Limb (tissue), 2 donors: ENCODE results near the gene ITGAD.
"Not testable (repeated sequence)": the region's sequence is repeated elsewhere in the genome, so short reads cannot be mapped to it uniquely, and the experiment has no call there.

Experiments used
- DNase-seq, 2 donors: peaks; one replicate each; pipeline ENCODE4 v3.0.0-alpha.2; 2016; ENCODE audit errors: extremely low spot score in 2 of 2

ITGAD gene

DNA sequence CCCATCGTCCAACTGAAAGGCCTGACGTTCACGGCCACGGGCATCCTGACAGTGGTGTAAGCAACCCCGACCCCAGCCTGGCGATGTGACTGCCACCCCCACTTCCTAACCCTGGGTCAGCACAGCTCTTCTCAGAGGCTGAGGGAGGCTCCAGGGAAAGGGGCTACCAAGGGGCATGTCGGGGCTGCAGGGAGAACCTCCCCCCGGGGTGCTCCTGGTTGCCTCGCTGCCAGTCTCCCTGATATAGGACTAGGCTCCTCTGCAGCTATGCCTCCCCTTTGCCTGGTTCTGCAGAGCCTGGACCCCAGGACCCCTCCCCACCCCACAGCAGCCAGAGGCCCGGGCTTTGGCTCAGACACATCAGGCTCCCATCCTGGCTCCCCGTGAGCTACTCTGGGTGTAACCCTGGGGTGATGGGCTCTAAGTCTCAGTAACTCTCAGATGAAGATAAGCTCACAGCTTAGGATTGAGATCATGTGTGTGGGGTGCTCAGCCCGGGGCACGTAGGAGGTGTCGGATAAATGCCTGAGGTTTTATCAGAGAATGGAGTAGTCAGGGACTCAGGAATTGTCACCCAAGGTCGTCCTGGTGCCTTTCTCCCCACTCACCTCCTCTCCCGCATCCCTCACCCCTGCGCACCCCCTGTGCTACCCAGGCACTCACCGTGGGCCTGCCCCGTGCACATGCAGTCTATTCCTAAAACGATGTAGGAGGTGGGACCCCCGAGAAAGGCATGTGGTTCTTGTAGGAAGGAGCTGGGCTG is 10.6 kb downstream of the ITGAD start:
- no peak for DNase-seq

- no peak for DNase-seq
Measured at GRCh38 chr16:31404353-31405064, 11.4 kb downstream of the ITGAD start.

GRCh38 chr16:31407406-31407805 is 14.3 kb downstream of the ITGAD start:
- no peak for DNase-seq

DNA sequence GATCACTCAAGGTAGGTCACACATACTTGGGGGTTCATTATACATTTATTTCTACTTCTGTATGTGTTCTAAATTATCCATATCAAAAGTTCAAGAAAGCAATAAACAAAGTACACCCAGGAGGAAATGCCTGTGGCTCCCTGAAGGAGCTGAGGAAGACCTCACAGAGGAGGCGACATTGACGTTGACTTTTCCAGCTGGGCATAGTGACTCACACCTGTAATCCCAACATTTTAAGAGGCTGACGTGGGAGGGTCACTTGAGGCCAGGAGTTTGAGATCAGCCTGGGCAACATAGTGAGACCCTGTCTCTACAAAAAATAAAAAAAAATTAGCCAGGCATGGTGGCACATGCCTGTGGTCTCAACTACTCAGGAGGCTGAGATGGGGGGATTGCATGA is 16.3 kb downstream of the ITGAD start:
- DNase-seq = no peak

DNA sequence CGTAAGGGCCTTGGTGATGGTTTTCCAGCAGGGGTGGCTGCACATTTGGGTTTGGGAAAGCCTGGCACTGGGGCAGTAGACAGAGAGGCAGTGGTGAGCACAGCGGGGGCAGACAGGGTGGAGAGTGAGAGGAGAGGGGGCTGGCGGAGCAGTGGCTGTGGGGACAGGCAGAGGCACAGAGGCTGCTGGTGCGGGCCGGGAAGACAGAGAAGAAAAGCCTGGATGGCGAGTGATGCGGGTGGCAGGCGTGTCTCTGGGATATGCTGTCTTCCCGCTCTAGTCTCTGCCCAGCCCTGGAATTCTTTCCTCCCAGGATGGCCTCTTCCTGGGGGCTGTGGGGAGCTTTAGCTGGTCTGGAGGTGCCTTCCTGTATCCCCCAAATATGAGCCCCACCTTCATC is 16.9 kb downstream of the ITGAD start:
- no peak for DNase-seq

GRCh38 chr16:31411024-31411844 is 18.1 kb downstream of the ITGAD start:
- DNase-seq = no peak

DNA sequence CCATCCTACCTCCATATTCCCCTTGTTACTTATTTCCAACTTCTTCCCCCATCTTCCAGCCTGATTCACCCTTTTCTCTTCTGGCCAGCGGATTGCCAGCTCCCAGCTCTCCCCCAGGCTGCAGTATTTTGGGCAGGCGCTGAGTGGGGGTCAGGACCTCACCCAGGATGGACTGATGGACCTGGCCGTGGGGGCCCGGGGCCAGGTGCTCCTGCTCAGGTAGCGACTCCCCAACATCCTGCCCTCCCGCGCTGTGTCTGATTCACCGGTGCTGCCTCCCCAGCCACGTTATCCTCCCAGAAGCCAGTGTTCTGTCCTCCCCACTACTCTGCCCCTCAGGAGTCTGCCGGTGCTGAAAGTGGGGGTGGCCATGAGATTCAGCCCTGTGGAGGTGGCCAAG is 19.6 kb downstream of the ITGAD start:
- DNase-seq = no peak

GRCh38 chr16:31413381-31413780 is 20.2 kb downstream of the ITGAD start:
- DNase-seq = no peak

DNA sequence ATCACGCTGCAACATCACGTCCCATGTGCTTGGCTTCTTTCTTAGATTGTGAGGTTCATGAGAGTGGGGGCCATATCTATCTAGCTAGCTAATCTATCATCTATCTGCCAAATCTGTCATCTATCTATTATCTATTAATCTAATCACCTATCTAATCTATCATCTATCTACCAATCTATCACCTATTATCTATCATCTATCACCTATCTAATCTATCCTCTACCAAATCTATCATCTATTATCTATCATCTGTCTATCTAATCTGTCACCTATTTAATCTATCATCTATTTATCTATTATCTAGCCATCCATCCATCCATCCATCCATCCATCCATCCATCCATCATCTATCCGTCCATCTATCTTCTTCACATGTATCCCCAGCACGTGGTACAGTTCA is 20.8 kb downstream of the ITGAD start:
- no peak for DNase-seq

DNA sequence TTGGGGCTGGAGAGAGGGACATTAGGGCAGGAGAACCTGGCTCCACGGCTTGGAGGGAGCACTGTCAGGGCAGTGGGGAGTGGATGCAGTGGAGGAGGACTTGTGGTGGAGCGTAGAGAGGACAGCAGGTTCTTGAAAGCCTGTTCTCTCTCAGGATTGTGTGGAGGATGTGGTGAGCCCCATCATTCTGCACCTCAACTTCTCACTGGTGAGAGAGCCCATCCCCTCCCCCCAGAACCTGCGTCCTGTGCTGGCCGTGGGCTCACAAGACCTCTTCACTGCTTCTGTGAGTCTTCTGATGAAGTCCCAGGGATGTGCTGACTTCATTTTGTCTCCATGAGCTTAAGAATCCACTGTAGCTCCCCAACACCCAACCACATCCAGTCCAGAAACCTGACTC is 21.6 kb downstream of the ITGAD start:
- DNase-seq = no peak

DNA sequence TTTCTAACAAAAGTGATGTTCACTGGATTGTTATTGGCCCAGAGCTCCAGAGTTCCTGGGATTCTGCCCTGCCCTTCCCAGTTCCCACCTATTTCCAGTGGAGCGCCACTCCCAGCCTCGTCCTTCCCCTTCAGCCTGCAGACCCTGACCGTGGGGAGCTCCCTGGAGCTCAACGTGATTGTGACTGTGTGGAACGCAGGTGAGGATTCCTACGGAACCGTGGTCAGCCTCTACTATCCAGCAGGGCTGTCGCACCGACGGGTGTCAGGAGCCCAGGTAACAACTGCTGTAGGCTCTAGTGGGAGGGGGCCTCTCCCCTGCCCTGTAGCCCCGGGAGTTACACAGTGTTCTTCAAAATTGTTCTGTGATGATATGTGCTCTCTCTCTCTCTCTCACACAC is 23.2 kb downstream of the ITGAD start:
- DNase-seq = no peak

- not testable (repeated sequence) for DNase-seq
Measured at GRCh38 chr16:31417036-31417435, 23.9 kb downstream of the ITGAD start.

GRCh38 chr16:31417916-31418315 is 24.8 kb downstream of the ITGAD start:
- DNase-seq = no peak

DNA sequence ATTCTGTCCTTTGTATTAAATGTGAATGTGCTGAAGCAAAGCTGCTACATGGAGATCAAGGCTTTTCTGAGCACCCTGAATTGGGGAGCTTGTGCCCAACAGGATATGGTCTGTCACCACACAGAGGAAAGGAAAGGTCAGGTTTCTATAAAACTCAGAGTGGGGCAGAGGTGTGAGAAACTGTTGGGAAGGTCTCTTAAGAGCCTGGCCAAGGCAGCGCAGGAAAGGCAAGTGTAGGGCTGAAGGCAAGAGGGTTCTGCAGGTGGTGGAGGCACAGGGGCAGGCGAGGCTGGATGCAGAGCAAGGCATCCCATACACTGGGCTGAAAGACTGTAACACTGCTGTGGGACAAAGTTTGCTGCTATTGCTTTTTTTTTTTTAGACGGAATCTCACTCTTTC is 26.9 kb downstream of the ITGAD start:
- DNase-seq = no peak

DNA sequence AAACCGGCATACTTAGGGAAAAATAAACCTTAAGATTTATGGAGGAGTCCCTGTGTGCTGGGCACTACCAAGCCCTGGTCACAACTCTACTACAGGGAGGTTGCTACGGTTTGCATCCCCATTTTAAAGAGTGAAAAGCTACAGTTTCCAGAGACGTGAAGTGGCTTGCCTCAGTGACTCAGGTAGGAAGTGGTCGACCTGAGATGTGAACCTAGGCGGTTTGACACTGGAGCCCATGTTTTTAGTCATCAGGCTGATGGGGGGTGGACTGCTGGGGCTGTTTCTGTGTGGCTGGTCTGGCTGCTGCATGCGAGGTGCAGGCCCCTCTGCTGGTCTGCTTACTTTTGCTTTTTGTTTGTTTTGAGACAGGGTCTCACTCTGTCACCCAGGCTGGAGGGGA is 28.5 kb downstream of the ITGAD start:
- no peak for DNase-seq

DNA sequence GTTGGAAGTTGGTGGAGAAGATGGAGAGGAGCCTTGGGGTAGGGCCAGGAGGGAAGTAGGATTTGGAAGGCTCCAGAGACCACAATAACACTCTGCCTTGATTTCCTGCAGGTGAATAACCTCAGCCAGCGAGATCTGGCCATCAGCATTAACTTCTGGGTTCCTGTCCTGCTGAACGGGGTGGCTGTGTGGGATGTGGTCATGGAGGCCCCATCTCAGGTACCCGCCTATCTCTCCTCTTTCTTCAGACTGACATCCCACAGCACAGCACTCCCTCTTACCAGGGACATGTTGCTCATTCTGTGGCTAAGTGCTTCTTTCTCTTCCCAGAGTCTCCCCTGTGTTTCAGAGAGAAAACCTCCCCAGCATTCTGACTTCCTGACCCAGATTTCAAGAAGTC is 30.1 kb downstream of the ITGAD start:
- no peak for DNase-seq

GRCh38 chr16:31423801-31424200 is 30.7 kb downstream of the ITGAD start:
- no peak for DNase-seq

DNA sequence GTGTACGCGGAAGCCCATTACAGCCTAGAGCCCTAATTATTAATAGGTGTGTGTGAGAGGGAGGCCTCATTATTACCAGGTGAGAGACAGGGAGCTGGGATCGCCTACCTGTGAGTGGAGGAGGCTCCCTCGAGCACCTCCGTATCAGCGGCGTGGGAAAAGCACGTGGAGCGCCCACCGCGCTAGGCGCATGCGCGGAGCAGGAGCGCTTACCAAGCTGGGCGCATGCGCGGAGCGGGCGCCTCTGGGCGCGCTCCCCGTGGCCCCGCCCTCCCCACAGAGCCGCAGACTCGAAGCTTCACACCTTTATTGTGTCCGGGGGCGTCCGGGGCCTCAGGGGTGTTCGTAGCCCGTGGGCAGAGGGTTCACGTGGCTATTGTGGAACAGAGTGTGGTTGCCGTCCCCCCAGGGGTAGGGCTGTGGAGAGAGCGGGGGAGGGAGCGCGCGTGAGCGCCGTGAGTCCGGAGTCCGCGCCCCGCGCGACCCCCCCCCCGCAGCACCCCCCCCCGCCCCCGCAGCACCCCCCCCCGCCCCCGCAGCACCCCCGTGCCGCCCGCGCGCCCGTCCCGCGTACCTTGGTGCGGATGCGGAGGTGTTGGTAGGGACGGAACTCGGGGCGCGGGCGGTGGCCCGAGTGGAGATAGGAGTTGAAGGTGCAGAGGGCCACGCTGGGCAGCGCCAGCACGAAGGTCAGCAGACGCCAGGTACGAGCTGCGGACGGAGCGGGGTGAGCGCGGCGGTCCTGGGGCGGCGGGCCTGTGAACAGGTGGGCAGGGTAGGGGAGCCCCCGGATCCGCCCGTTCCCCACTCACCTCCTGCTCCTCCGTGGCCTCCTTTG is 34.5 kb downstream of the ITGAD start:
- peak; percentile 59 to 83 for DNase-seq

DNA sequence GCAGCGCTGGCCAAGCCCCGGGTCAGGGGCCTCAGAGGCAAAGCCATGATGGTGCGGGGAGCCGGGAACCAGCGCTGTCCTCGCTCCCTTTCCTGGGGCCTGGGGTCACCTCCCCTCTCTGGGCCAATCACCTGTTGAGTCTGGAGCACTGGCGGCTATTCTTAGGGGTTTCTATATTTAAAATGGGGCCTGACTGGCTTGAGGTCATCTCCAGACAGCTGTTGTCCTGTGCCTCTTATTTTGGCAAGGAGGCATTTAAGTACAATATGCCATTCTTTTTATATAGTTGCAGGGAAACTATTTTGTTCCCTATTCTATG is 35.1 kb downstream of the ITGAD start, which contains the start of gene COX6A2:
TSS of gene COX6A2 (minus strand) at position 82 of the 319 bp plus-strand sequence. CDS start at position 47, 35 bp downstream.
- peak in 1 of 2 donors; percentile 42 for DNase-seq

DNA sequence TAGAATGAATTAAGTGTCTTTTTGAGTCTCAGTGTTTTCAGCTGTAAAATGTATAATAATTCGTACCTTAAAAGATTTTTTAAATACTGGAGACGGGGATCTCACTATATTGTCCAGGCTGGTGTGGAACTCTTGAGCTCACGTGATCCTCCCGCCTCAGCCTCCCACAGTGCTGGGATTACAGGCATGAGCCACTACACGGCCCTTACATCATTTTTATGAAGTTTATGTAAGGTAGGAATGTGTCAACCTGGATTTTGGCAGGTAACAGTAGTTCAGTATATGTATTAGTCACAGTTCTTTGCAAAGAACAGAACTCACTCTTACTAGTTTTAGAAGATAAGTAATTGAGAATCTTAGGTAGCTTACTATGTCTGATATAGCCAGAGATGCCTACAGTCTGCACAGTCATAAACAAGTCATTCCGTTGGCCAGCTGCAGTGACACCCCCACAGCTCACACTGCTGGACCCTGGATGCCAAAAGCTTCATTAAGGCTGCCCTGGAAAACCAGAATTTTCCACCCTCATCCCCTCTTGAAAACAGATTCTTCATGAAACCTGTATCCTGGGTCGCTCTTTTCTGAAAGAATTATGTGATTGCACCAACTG is 35.6 kb downstream of the ITGAD start:
- DNase-seq = no peak

- no peak for DNase-seq
Measured at GRCh38 chr16:31429314-31429713, 36.2 kb downstream of the ITGAD start.
